GM12891 (cell line): ENCODE results near the gene ST8SIA3. TPM values are rescaled to one million over a fixed set of nuclear protein-coding genes. Genes with fewer than 3 reads are reported as not detected.

Experiments used
- DNase-seq: peaks from one replicate; pipeline ENCODE4 v3.0.0; 2011; ENCODE audit warnings: low spot score; ENCODE audit not compliant: insufficient read length
- FAIRE-seq: peaks from 2 replicates; lab custom pipeline; 2011; peaks lifted over from hg19 to GRCh38; lab: Jason Lieb, UNC
- PAX5 ChIP-seq: IDR thresholded peaks from 2 replicates; pipeline ENCODE4 v1.6.1; 2011; ENCODE audit warnings: low read length, moderate library complexity, mild to moderate bottlenecking; ENCODE audit not compliant: insufficient read depth, severe bottlenecking
- POLR2A ChIP-seq: IDR thresholded peaks from 2 replicates; pipeline ENCODE4 v1.6.1; 2011; ENCODE audit warnings: low read depth, low read length, control low read depth
- POLR2AphosphoS5 ChIP-seq: IDR thresholded peaks from 2 replicates; pipeline ENCODE4 v1.6.1; 2011; ENCODE audit warnings: low read depth, low read length, control low read depth
- POU2F2 ChIP-seq: IDR thresholded peaks from 2 replicates; pipeline ENCODE4 v1.6.1; 2011; ENCODE audit warnings: low read depth, mild to moderate bottlenecking, control low read depth, low read length, moderate library complexity
- SPI1 ChIP-seq: IDR thresholded peaks from 2 replicates; pipeline ENCODE4 v1.6.1; 2011; ENCODE audit warnings: low read depth, low read length, control low read depth
- TAF1 ChIP-seq: IDR thresholded peaks from 2 replicates; pipeline ENCODE4 v1.6.1; 2011; ENCODE audit warnings: low read depth, low read length, control low read depth
- polyA plus RNA-seq: library from polyadenylated mRNA; unstranded; fragments of >200 nt; gene quantifications from one replicate; pipeline ENCODE4 v1.2.1, GENCODE V29; 2012; ENCODE audit warnings: low read depth, missing spikeins, inconsistent platforms; ENCODE audit not compliant: missing spikeins

ST8SIA3 gene
- polyA plus RNA-seq: 0.26 TPM

GRCh38 chr18:57352271-57352701, at the start of gene ST8SIA3:
Gene ST8SIA3 (plus strand): TSS chr18:57352557. CDS start chr18:57352847, 290 bp downstream.
- TF ChIP-seq POLR2A: no peak
- DNase-seq (no peak), FAIRE-seq (no peak)

- no peak for DNase-seq
- TF ChIP-seq SPI1 (peak; percentile 57), POLR2A (no peak)
- FAIRE-seq: no peak
These were observed 40.9 kb upstream of the ST8SIA3 start for GRCh38 chr18:57311472-57311871.

GRCh38 chr18:57312346-57313144, 39.8 kb upstream of the ST8SIA3 start:
- DNase-seq (no peak), FAIRE-seq (no peak)
- TF ChIP-seq SPI1 (no peak), POLR2A (no peak), POU2F2 (no peak), PAX5 (no peak), TAF1 (no peak), POLR2AphosphoS5 (no peak)

- DNase-seq (no peak), FAIRE-seq (no peak)
- TF ChIP-seq POLR2AphosphoS5 (no peak), TAF1 (no peak), SPI1 (no peak), PAX5 (no peak), POU2F2 (no peak), POLR2A (no peak)
These were observed 31.8 kb upstream of the ST8SIA3 start for GRCh38 chr18:57320603-57321002.

GRCh38 chr18:57325491-57326166, 26.7 kb upstream of the ST8SIA3 start:
- DNase-seq: no peak
- no peak for FAIRE-seq
- TF ChIP-seq TAF1: no peak
- TF ChIP-seq PAX5: no peak
- TF ChIP-seq POLR2A: no peak
- no peak for TF ChIP-seq POU2F2
- TF ChIP-seq POLR2AphosphoS5: no peak
- no peak for TF ChIP-seq SPI1

GRCh38 chr18:57326718-57327323, 25.5 kb upstream of the ST8SIA3 start:
- TF ChIP-seq POLR2AphosphoS5 (no peak), SPI1 (no peak), PAX5 (no peak), POU2F2 (no peak)
- no peak for DNase-seq
- no peak for FAIRE-seq

- DNase-seq: no peak
- no peak for FAIRE-seq
- TF ChIP-seq TAF1 (no peak), POLR2A (no peak)
These were observed 23.7 kb upstream of the ST8SIA3 start for GRCh38 chr18:57328665-57329064.

- no peak for FAIRE-seq
- DNase-seq: no peak
- no peak for TF ChIP-seq POLR2AphosphoS5
- no peak for TF ChIP-seq POLR2A
- TF ChIP-seq TAF1: no peak
- no peak for TF ChIP-seq SPI1
- no peak for TF ChIP-seq POU2F2
- no peak for TF ChIP-seq PAX5
These were observed 22.5 kb upstream of the ST8SIA3 start for GRCh38 chr18:57329856-57330255.

GRCh38 chr18:57331718-57332117, 20.6 kb upstream of the ST8SIA3 start:
- FAIRE-seq: no peak
- no peak for TF ChIP-seq SPI1
- TF ChIP-seq TAF1: no peak
- TF ChIP-seq POLR2AphosphoS5: no peak
- no peak for TF ChIP-seq PAX5
- TF ChIP-seq POLR2A: no peak
- TF ChIP-seq POU2F2: no peak
- no peak for DNase-seq

GRCh38 chr18:57333940-57334339, 18.4 kb upstream of the ST8SIA3 start:
- FAIRE-seq (no peak), DNase-seq (no peak)
- TF ChIP-seq POLR2A (no peak), TAF1 (no peak), POU2F2 (no peak), POLR2AphosphoS5 (no peak), SPI1 (no peak), PAX5 (no peak)
